Measurements from ENCODE around the gene HRK. TPM values are rescaled to one million over a fixed set of nuclear protein-coding genes. Genes with fewer than 3 reads are reported as not detected.
"Not testable (repeated sequence)": the region's sequence is repeated elsewhere in the genome, so short reads cannot be mapped to it uniquely, and the experiment has no call there.

HRK gene
- total RNA-seq, 2 donors from 2014 or later, result 0.73 to 1.1 TPM

GRCh38 chr12:116838365-116838764 lies 42.9 kb downstream of the HRK start:
- ATAC-seq (no peak), DNase-seq (no peak)
- intact Hi-C loops (cut with DNase I, micrococcal nuclease), result no loop called here

- intact Hi-C loops (cut with DNase I, micrococcal nuclease), result no loop called here
- no peak for ATAC-seq
- no peak for DNase-seq
Measured at GRCh38 chr12:116837097-116837496, 44.1 kb downstream of the HRK start.

GRCh38 chr12:116835484-116835883 lies 45.8 kb downstream of the HRK start:
- ATAC-seq (no peak), DNase-seq (no peak)
- intact Hi-C loops (cut with DNase I, micrococcal nuclease), result no loop called here

- ATAC-seq (no peak), DNase-seq (no peak)
- intact Hi-C loops (cut with DNase I, micrococcal nuclease), result no loop called here
Measured at GRCh38 chr12:116833474-116833873, 47.8 kb downstream of the HRK start.

- intact Hi-C loops (cut with DNase I, micrococcal nuclease), result no loop called here
- DNase-seq (no peak), ATAC-seq (peak; percentile 70)
Measured at GRCh38 chr12:116832353-116832752, 48.9 kb downstream of the HRK start.

- intact Hi-C loops (cut with DNase I, micrococcal nuclease), result no loop called here
- DNase-seq (no peak), ATAC-seq (no peak)
Measured at GRCh38 chr12:116827432-116827831, 53.8 kb downstream of the HRK start.

- intact Hi-C loops (cut with DNase I, micrococcal nuclease), result no loop called here
- ATAC-seq, result no peak
Measured at GRCh38 chr12:116821291-116821690, 60.0 kb downstream of the HRK start.

GRCh38 chr12:116820064-116820656 lies 61.1 kb downstream of the HRK start:
- no peak for ATAC-seq
- intact Hi-C loops (cut with DNase I, micrococcal nuclease), result no loop called here
- peak in 1 of 2 donors; percentile 9 for DNase-seq

More at GRCh38 chr12:116821291-116821690, 60.0 kb downstream of the HRK start:
- peak in 1 of 2 donors; percentile 9 for DNase-seq

- peak; percentile 94 for ATAC-seq
- intact Hi-C loops (cut with DNase I, micrococcal nuclease), result no loop called here
- peak; percentile 87 to 94 for DNase-seq
Measured at GRCh38 chr12:116818948-116819832, 62.1 kb downstream of the HRK start.

- ATAC-seq, result peak; percentile 21
- intact Hi-C loops (cut with DNase I, micrococcal nuclease), result no loop called here
- peak in 1 of 2 donors; percentile 44 for DNase-seq
Measured at GRCh38 chr12:116818341-116818856, 62.8 kb downstream of the HRK start.

- intact Hi-C loops (cut with DNase I, micrococcal nuclease); ATAC-seq; DNase-seq: not testable (repeated sequence)
Measured at GRCh38 chr12:116814766-116815165, 66.5 kb downstream of the HRK start.

GRCh38 chr12:116813271-116814041 lies 67.8 kb downstream of the HRK start:
- intact Hi-C loops (cut with DNase I, micrococcal nuclease), result no loop called here
- ATAC-seq (no peak), DNase-seq (no peak)

GRCh38 chr12:116812238-116812637 lies 69.0 kb downstream of the HRK start:
- DNase-seq, result no peak
- intact Hi-C loops (cut with DNase I, micrococcal nuclease), result no loop called here
- no peak for ATAC-seq

GRCh38 chr12:116808113-116809105 lies 72.8 kb downstream of the HRK start:
- no peak for ATAC-seq
- DNase-seq, result no peak
- intact Hi-C loops (cut with DNase I, micrococcal nuclease), result no loop called here

GRCh38 chr12:116807546-116807945 lies 73.7 kb downstream of the HRK start:
- no peak for ATAC-seq
- intact Hi-C loops (cut with DNase I, micrococcal nuclease), result no loop called here
- no peak for DNase-seq

GRCh38 chr12:116806845-116807440 lies 74.3 kb downstream of the HRK start:
- intact Hi-C loops (cut with DNase I, micrococcal nuclease), result no loop called here
- no peak for ATAC-seq
- DNase-seq, result no peak

Data from left colon (tissue), 2 donors.